ENCODE measurements around the gene CRLF2. TPM values are rescaled to one million over a fixed set of nuclear protein-coding genes. Genes with fewer than 3 reads are reported as not detected.

CRLF2 gene
- total RNA-seq, 4 donors from 2014 or later, result 0.95 TPM; not detected in 3

DNA sequence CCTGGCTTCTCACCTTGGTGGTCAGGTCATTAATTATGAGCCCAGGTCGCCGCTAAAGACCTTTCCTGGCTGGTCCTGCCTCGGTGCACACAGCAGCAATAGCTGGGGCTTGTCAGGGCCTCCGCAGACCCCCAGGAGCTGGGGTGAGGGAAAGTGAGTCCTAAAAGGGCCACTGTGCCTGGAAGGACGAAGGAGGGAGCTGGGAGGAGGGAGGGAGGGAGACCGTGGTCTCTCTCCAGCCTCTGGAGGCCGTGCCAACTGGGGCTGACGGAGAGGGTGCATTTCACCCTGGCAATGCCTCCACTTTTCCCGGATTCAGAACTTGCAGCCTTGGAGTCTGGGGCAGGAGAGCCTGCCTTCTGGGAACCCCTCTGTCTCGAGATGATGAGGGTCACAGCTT, 60.4 kb downstream of the CRLF2 start:
- no peak overlapping the region for H3K27ac ChIP-seq
- TF ChIP-seq POLR2A (IDR thresholded peaks at IDR 0.05), result no peak
- TF ChIP-seq, protein P1, sequence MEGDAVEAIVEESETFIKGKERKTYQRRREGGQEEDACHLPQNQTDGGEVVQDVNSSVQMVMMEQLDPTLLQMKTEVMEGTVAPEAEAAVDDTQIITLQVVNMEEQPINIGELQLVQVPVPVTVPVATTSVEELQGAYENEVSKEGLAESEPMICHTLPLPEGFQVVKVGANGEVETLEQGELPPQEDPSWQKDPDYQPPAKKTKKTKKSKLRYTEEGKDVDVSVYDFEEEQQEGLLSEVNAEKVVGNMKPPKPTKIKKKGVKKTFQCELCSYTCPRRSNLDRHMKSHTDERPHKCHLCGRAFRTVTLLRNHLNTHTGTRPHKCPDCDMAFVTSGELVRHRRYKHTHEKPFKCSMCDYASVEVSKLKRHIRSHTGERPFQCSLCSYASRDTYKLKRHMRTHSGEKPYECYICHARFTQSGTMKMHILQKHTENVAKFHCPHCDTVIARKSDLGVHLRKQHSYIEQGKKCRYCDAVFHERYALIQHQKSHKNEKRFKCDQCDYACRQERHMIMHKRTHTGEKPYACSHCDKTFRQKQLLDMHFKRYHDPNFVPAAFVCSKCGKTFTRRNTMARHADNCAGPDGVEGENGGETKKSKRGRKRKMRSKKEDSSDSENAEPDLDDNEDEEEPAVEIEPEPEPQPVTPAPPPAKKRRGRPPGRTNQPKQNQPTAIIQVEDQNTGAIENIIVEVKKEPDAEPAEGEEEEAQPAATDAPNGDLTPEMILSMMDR (IDR thresholded peaks at IDR 0.05), result no peak
- H3K4me3 ChIP-seq, result no peak overlapping the region
- WGBS, 2 donors, result 31 to 41% methylated on average over 8 to 10 of the region's 10 CpGs
- peaks cover 0 to 21% (median 0%) of the 10 kb centered on the region in 4 donors for H3K27me3 ChIP-seq
- H3K36me3 ChIP-seq, result no peaks in the 10 kb centered on the region
- DNase-seq, result no peak
- no peaks in the 10 kb centered on the region for H3K4me1 ChIP-seq
- no peaks in the 10 kb centered on the region for H3K9me3 ChIP-seq
- intact Hi-C loops (cut with DNase I), result no loop called here

DNA sequence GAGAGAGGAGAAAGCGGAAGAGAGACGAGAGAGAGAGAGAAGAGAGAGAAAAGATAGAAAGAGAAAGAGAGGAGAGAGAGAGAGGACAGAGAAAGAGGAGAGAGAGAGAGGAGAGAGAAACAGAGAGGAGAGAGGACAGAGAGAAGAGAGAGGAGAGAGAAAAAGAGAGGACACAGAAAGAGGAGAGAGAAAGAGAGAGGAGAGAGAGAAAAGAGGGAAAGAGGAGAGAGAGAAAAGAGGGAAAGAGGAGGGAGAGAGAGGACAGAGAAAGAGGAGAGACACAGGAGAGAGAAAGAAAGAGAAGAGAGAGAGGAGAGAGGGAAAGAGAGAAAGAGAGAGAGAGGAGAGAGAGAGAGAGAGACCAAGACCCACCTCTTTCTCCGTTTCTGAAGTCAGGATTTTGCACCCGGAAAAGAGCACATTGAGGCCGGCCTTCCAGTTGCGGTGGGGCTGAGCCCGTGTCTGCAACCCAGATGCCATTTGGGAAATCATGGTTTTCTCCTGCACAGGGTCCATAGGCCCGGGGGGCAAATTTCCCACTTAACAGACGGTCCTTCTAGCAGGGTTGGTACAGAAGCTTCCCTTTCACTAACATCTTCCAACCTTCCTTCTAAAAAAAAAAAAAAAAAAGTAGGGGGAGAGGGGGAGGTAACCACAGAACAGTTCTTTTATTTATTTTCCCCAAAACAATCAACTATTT, 60.9 kb downstream of the CRLF2 start:
- no peak overlapping the region for H3K27ac ChIP-seq
- no peak for DNase-seq
- no peak overlapping the region for H3K4me3 ChIP-seq
- H3K36me3 ChIP-seq, result no peaks in the 10 kb centered on the region
- no peaks in the 10 kb centered on the region for H3K4me1 ChIP-seq
- no peaks in the 10 kb centered on the region for H3K9me3 ChIP-seq
- WGBS, 2 donors, result 44 to 51% methylated on average over 9 of the region's 9 CpGs
- TF ChIP-seq POLR2A (IDR thresholded peaks at IDR 0.05), result no peak
- TF ChIP-seq, protein P1 (IDR thresholded peaks at IDR 0.05), result no peak
- H3K27me3 ChIP-seq, result peaks cover 0 to 21% (median 0%) of the 10 kb centered on the region in 4 donors
- intact Hi-C loops (cut with DNase I), result no loop called here

DNA sequence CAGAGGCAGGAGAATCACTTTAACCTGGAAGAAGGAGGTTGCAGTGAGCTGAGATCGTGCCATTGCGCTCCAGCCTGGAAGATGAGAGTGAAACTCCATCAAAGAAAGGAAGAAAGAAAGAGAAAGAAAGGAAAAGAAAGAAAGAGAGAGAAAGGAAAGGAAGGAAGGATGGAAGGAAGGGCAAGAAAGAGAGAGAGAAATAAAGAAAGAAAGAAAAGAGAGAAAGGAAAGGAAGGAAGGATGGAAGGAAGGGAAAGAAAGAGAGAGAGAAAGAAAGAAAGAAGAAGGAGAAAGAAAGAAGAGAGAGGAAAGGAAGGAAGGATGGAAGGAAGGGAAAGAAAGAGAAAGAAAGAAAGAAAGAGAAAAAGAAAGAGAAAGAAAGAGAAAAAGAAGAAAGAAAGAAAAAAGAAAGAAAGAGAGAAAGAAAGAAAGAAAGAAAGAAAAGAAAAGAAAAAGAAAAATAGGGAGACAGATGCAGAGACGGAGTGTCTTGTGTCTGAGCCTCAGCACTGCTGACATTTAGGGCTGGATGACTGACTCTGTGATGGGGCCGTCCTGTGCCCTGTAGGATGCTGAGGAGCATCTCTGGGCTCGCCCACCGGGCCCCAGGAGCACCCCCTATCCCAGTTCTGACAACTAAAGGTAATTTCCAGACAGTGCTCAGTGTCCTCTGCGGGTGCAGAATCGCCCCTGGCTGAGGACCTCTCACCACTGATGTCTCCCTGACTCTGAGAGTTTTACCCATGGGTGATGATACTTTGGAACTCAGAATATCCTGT, 61.7 kb downstream of the CRLF2 start:
- DNase-seq, result no peak
- WGBS, 2 donors, result 67 to 73% methylated on average over 8 of the region's 8 CpGs
- H3K9me3 ChIP-seq, result no peaks in the 10 kb centered on the region
- no peak overlapping the region for H3K27ac ChIP-seq
- peaks cover 0 to 21% (median 0%) of the 10 kb centered on the region in 4 donors for H3K27me3 ChIP-seq
- no peaks in the 10 kb centered on the region for H3K36me3 ChIP-seq
- no peaks in the 10 kb centered on the region for H3K4me1 ChIP-seq
- intact Hi-C loops (cut with DNase I), result no loop called here
- TF ChIP-seq POLR2A (IDR thresholded peaks at IDR 0.05), result no peak
- TF ChIP-seq, protein P1 (IDR thresholded peaks at IDR 0.05), result no peak
- no peak overlapping the region for H3K4me3 ChIP-seq

DNA sequence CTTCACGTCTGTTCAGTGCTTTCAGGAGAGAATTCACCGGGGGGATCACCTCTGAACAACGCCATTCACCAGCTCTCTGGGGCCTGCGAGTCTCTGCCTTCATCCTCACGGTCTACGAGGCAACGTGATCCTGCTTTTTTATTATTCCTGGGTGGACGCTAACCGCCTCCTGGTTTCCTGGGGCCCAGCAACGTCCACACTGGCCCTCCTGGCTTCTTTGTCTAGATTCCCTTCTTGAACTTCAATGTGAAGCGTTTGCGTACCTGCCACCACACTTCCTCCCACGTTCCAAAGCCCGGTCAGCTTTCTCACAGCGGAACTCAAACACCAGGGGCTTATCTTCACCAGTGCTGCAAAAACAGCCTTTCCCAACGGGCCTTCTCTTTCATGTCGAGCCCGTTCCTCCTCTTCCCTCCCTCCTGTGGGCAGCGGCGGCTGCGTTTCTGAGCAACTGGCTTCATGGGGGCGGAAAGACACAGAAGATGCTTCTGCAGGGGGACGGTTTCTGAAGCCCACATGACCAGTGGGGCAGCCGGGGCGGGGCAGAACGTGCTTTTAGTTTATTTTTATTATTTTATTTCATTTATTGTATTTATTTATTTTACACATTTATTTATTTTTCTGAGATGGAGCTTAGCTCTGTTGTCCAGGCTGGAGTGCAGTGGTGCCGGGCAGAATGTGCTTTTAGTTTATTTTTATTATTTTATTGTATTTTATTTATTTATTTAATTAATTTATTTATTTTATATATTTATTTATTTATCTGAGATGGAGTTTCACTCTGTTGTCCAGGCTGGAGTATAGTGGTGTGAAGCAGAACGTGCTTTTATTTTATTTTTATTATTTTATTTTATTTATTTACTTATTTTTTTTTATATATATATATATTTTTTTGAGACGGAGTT, 64.6 kb downstream of the CRLF2 start:
- intact Hi-C loops (cut with DNase I), result no loop called here
- H3K4me1 ChIP-seq, result no peaks in the 10 kb centered on the region
- no peak overlapping the region for H3K27ac ChIP-seq
- no peak for DNase-seq
- no peak overlapping the region for H3K4me3 ChIP-seq
- no peaks in the 10 kb centered on the region for H3K9me3 ChIP-seq
- 55 to 59% methylated on average over 28 of the region's 29 CpGs for WGBS, 2 donors
- TF ChIP-seq POLR2A (IDR thresholded peaks at IDR 0.05), result no peak
- TF ChIP-seq, protein P1 (IDR thresholded peaks at IDR 0.05), result no peak
- no peaks in the 10 kb centered on the region for H3K36me3 ChIP-seq
- H3K27me3 ChIP-seq, result peaks cover 0 to 21% (median 0%) of the 10 kb centered on the region in 4 donors

Measured in esophagus squamous epithelium (tissue), 5 donors.